Caco-2 (cell line): ENCODE results near the gene ATOSB. TPM values are rescaled to one million over a fixed set of nuclear protein-coding genes. Genes with fewer than 3 reads are reported as not detected.

Experiments used
- BruUV-seq: library from RNA; stranded (reverse); fragments of 400-500 nt; replicated peaks from 2 replicates; lab custom pipeline; 2021; lab: Mats Ljungman, UMichigan
- CTCF ChIA-PET: fragments of 300-600 bp; sonication (Branson Sonifier 250); formaldehyde crosslinking; loops from one replicate; lab custom pipeline; 2022; ENCODE audit warnings: antibody characterized with exemption; lab: Charles Lee
- POLR2A ChIA-PET: fragments of 300-600 bp; sonication (Branson Sonifier 250); formaldehyde crosslinking; loops from one replicate; lab custom pipeline; 2022; ENCODE audit warnings: antibody characterized with exemption; lab: Charles Lee
- DNase-seq, 2 experiments: peaks; one replicate each; pipeline versions ENCODE4 v3.0.0 to v3.0.0-alpha.2; 2020 to 2022
- H3K27me3 ChIP-seq: replicated peaks from 2 replicates; pipeline ENCODE4 v1.6.0; 2011; ENCODE audit warnings: low read length; ENCODE audit not compliant: control insufficient read depth, insufficient read depth
- H3K36me3 ChIP-seq: 2 replicates; pipeline ENCODE4 v1.5.1; 2011; ENCODE audit warnings: low read length; ENCODE audit not compliant: control insufficient read depth, insufficient read depth
- H3K4me1 ChIP-seq: fragments of 250-450 bp; sonication (Bioruptor Pico); 2 replicates; pipeline ENCODE4 v1.5.1; 2020; ENCODE audit warnings: mild to moderate bottlenecking
- H3K4me3 ChIP-seq: 2 replicates; pipeline ENCODE4 v1.5.1; 2011; ENCODE audit warnings: low read depth, mild to moderate bottlenecking, control low read depth, low read length
- H3K9me3 ChIP-seq: fragments of 250-450 bp; sonication (Bioruptor Pico); 2 replicates; pipeline ENCODE4 v1.5.1; 2020; ENCODE audit warnings: mild to moderate bottlenecking, moderate library complexity
- H3K27ac Mint-ChIP-seq: one replicate; pipeline ENCODE4 v1.8.0; 2022; ENCODE audit warnings: mixed read lengths; ENCODE audit not compliant: unreplicated experiment
- H3K27me3 Mint-ChIP-seq: one replicate; pipeline ENCODE4 v1.8.0; 2022; ENCODE audit warnings: mixed read lengths; ENCODE audit not compliant: insufficient read depth, unreplicated experiment
- H3K36me3 Mint-ChIP-seq: one replicate; pipeline ENCODE4 v1.8.0; 2022; ENCODE audit warnings: mild to moderate bottlenecking, mixed read lengths; ENCODE audit not compliant: insufficient read depth, unreplicated experiment
- H3K4me1 Mint-ChIP-seq: one replicate; pipeline ENCODE4 v1.8.0; 2022; ENCODE audit warnings: low read depth, mixed read lengths; ENCODE audit not compliant: unreplicated experiment
- H3K4me3 Mint-ChIP-seq: one replicate; pipeline ENCODE4 v1.8.0; 2022; ENCODE audit warnings: mild to moderate bottlenecking, moderate library complexity, mixed read lengths; ENCODE audit not compliant: unreplicated experiment
- H3K9me3 Mint-ChIP-seq: one replicate; pipeline ENCODE4 v1.8.0; 2022; ENCODE audit warnings: mixed read lengths; ENCODE audit not compliant: unreplicated experiment
- CTCF ChIP-seq, 2 experiments: fragments of 200-600 bp in 1 of 2; IDR thresholded peaks; 1 replicate in 1 of 2; 2 replicates in 1 of 2; pipeline versions ENCODE4 v1.5.1 to v1.8.0; 2011 to 2022; ENCODE audit warnings: antibody characterized with exemption in 1 of 2, control low read depth in 1 of 2, inconsistent platforms in 1 of 2, low read depth in 1 of 2, low read length in 1 of 2, mild to moderate bottlenecking in 1 of 2, moderate library complexity in 1 of 2; ENCODE audit not compliant: insufficient read depth in 1 of 2, severe bottlenecking in 1 of 2, unreplicated experiment in 1 of 2
- intact Hi-C: fragments of 100-400 bp; cut with micrococcal nuclease; formaldehyde crosslinking; loops from one replicate; pipeline ENCODE4 v1.10.0; 2022; ENCODE audit not compliant: unreplicated experiment
- total RNA-seq: library from RNA; stranded (reverse); gene quantifications from 2 replicates; pipeline ENCODE4 v1.2.3, GENCODE V29; 2022

The ATOSB gene
- total RNA-seq, 1 experiment from 2014 or later: 5.8 TPM

- Mint-ChIP-seq H3K9me3 (no peaks in the 10 kb centered on the region), H3K27me3 (no peaks in the 10 kb centered on the region), H3K36me3 (peaks cover 35% of the 10 kb centered on the region), H3K4me3 (peak within 1 kb of the TSS; percentile 85), H3K27ac (peak within 1 kb of the TSS; percentile 92), H3K4me1 (no peaks in the 10 kb centered on the region)
- H3K27me3 ChIP-seq: no peaks in the 10 kb centered on the region
- DNase-seq: peak; percentile 93 to 96
- POLR2A ChIA-PET: interaction anchor here (0.6 to 1.1 kb wide), 5 partner anchors 15 to 65 kb away, joined by 3 to 6 read pairs (median 3); partner anchors contain the start of genes ATOSB and VCP
- CTCF ChIA-PET: interaction anchor here (0.7 to 1.5 kb wide), 5 partner anchors 15 to 656 kb away, joined by 3 to 7 read pairs (median 4); partner anchors contain the start of gene FANCG
- H3K4me1 ChIP-seq: peaks cover 4% of the 10 kb centered on the region; the same call in 1 of the 2 replicates
- peak within 1 kb of the TSS; percentile 83 for H3K4me3 ChIP-seq
- no peaks in the 10 kb centered on the region for H3K9me3 ChIP-seq
- TF ChIP-seq CTCF (IDR thresholded peaks at IDR 0.05; ENCODE audit: insufficient read depth in 1 of 2, low read depth in 1 of 2, low read length in 1 of 2, severe bottlenecking in 1 of 2, unreplicated experiment in 1 of 2): peak; percentile 72 to 94
- intact Hi-C loops: loop anchor here (1.0 kb wide), 2 partner anchors 17 to 24 kb away; partner anchors contain the start of genes FANCG and VCP
- no peaks in the 10 kb centered on the region for H3K36me3 ChIP-seq
- BruUV-seq: TSS peak; percentile 71
These were observed 19.4 kb downstream of the ATOSB start, which contains the start of gene PIGO for GRCh38 chr9:35096035-35096849. PIGO (minus strand) TSS chr9:35096591; CDS start chr9:35095565, 1,026 bp downstream.

- H3K36me3 Mint-ChIP-seq: peaks cover 23% of the 10 kb centered on the region
- H3K36me3 ChIP-seq: no peaks in the 10 kb centered on the region; the same call in 1 of the 2 replicates
- no peaks in the 10 kb centered on the region for H3K4me1 Mint-ChIP-seq
- no peaks in the 10 kb centered on the region for H3K27me3 Mint-ChIP-seq
- H3K4me1 ChIP-seq: no peaks in the 10 kb centered on the region; the same call in 1 of the 2 replicates
- intact Hi-C loops: no loop called here
- DNase-seq: no peak
- no peaks in the 10 kb centered on the region for H3K9me3 Mint-ChIP-seq
- H3K27ac Mint-ChIP-seq: no peak overlapping the region
- no peak overlapping the region for H3K4me3 Mint-ChIP-seq
- BruUV-seq: no TSS peak
- H3K27me3 ChIP-seq: no peaks in the 10 kb centered on the region
- H3K4me3 ChIP-seq: no peak overlapping the region
- no peak for TF ChIP-seq CTCF (IDR thresholded peaks at IDR 0.05; ENCODE audit: insufficient read depth in 1 of 2, low read depth in 1 of 2, low read length in 1 of 2, severe bottlenecking in 1 of 2, unreplicated experiment in 1 of 2)
- POLR2A ChIA-PET: no interaction called here
- no peaks in the 10 kb centered on the region for H3K9me3 ChIP-seq
- CTCF ChIA-PET: interaction anchor here (1.2 kb wide), 1 partner anchor 19 kb away, joined by 3 read pairs; the partner anchor contains the start of gene VCP
These were observed 24.1 kb downstream of the ATOSB start for GRCh38 chr9:35091536-35091935.

GRCh38 chr9:35089434-35089833 lies 26.2 kb downstream of the ATOSB start:
- no peaks in the 10 kb centered on the region for H3K4me1 ChIP-seq
- no peaks in the 10 kb centered on the region for H3K27me3 ChIP-seq
- Mint-ChIP-seq H3K4me1 (no peaks in the 10 kb centered on the region), H3K36me3 (peaks cover 9% of the 10 kb centered on the region), H3K4me3 (no peak overlapping the region), H3K27me3 (no peaks in the 10 kb centered on the region), H3K27ac (no peak overlapping the region), H3K9me3 (no peaks in the 10 kb centered on the region)
- intact Hi-C loops: no loop called here
- ChIA-PET POLR2A (no interaction called here), CTCF (no interaction called here)
- H3K9me3 ChIP-seq: no peaks in the 10 kb centered on the region
- TF ChIP-seq CTCF (IDR thresholded peaks at IDR 0.05; ENCODE audit: insufficient read depth in 1 of 2, low read depth in 1 of 2, low read length in 1 of 2, severe bottlenecking in 1 of 2, unreplicated experiment in 1 of 2): no peak
- H3K36me3 ChIP-seq: no peaks in the 10 kb centered on the region; the same call in 1 of the 2 replicates
- no TSS peak for BruUV-seq
- no peak for DNase-seq
- no peak overlapping the region for H3K4me3 ChIP-seq
